PFSK-1 (cell line): Measurements from ENCODE around the gene RPE.

Experiments used
- FOXP2 ChIP-seq: optimal IDR thresholded peaks from 2 replicates; pipeline ENCODE3; 2011; ENCODE audit warnings: borderline replicate concordance, control low read depth, inconsistent platforms; ENCODE audit not compliant: insufficient read depth; ENCODE audit errors: extremely low read length, extremely low read depth
- POLR2AphosphoS5 ChIP-seq: IDR thresholded peaks from 2 replicates; pipeline ENCODE4 v1.6.1; 2012; ENCODE audit warnings: low read depth, mild to moderate bottlenecking, control low read depth, low read length, moderate library complexity
- REST ChIP-seq, 2 experiments: IDR thresholded peaks; 2 replicates each; pipeline versions ENCODE4 v1.6.1 to v1.8.0; 2011 to 2012; ENCODE audit warnings: low read depth in 2 of 2, low read length in 2 of 2, control low read depth in 1 of 2, inconsistent platforms in 1 of 2, mild to moderate bottlenecking in 1 of 2, moderate library complexity in 1 of 2; ENCODE audit not compliant: insufficient read depth in 1 of 2
- SIN3A ChIP-seq: IDR thresholded peaks from 2 replicates; pipeline ENCODE4 v1.6.1; 2012; ENCODE audit warnings: mild to moderate bottlenecking, low read length, moderate library complexity, borderline replicate concordance; ENCODE audit not compliant: insufficient read depth
- TAF1 ChIP-seq: IDR thresholded peaks from 2 replicates; pipeline ENCODE4 v1.6.1; 2012; ENCODE audit warnings: low read length, control low read depth, borderline replicate concordance; ENCODE audit not compliant: insufficient read depth

RPE gene

GRCh38 chr2:209977386-209978239 lies 24.8 kb upstream of the RPE start:
- TF ChIP-seq FOXP2 = no peak
- TF ChIP-seq POLR2AphosphoS5 = no peak
- TF ChIP-seq TAF1 = no peak
- no peak for TF ChIP-seq SIN3A
- TF ChIP-seq REST (IDR thresholded peaks at IDR 0.05; ENCODE audit: insufficient read depth in 1 of 2, low read depth in 2 of 2, low read length in 2 of 2) = no peak

GRCh38 chr2:209984291-209984690 lies 18.1 kb upstream of the RPE start:
- no peak for TF ChIP-seq POLR2AphosphoS5
- no peak for TF ChIP-seq FOXP2
- no peak for TF ChIP-seq REST (IDR thresholded peaks at IDR 0.05; ENCODE audit: insufficient read depth in 1 of 2, low read depth in 2 of 2, low read length in 2 of 2)
- no peak for TF ChIP-seq TAF1

DNA sequence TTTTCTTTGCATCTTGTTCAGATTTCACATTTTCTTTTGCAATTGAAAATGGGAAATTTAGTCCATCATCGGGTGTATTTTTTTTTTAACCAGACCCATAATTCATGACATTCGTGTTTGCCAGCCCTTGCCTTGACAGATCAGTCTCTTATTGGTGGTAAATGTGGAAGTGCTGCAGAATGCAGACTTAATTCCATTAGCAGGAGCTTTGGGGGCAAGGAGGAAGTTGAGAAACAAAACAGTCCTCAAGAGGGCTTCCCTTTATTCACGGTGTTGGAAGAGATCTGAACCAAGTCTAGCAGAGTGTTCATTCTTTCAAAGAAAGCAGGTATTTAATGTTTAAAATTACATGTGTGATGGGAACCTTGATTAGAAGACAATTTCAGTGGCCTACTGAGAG lies 16.6 kb upstream of the RPE start:
- no peak for TF ChIP-seq TAF1
- TF ChIP-seq REST (IDR thresholded peaks at IDR 0.05; ENCODE audit: insufficient read depth in 1 of 2, low read depth in 2 of 2, low read length in 2 of 2) = no peak
- TF ChIP-seq SIN3A = no peak
- TF ChIP-seq FOXP2 = no peak
- no peak for TF ChIP-seq POLR2AphosphoS5

GRCh38 chr2:209986415-209986814 lies 16.0 kb upstream of the RPE start:
- TF ChIP-seq TAF1 = no peak
- TF ChIP-seq REST (IDR thresholded peaks at IDR 0.05; ENCODE audit: insufficient read depth in 1 of 2, low read depth in 2 of 2, low read length in 2 of 2) = no peak
- no peak for TF ChIP-seq FOXP2
- TF ChIP-seq SIN3A = no peak
- TF ChIP-seq POLR2AphosphoS5 = no peak
